ENCODE measurements around the gene IFNLR1.
A peak's percentile ranks its signal among the peaks of the same experiment; 100 is the strongest.

Gene IFNLR1

DNA sequence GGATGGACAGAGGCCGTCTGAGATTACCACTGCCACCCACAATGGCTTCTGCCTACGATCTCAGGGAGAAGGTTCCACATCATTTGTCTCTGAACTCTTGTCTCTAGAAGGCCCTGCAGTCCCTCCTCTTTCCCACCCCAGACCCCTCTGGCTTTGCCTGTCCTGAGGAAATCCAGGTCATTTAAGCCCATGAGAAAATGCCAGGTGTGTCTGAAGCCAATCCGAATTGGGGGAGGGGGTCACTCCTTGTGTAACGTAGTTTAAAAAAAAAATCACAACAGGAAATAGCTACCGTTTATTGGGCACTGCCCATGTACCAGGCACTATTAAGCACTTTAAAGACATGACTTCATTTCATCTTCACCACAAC lies 67.6 kb downstream of the IFNLR1 start:
- TF ChIP-seq, protein P1, sequence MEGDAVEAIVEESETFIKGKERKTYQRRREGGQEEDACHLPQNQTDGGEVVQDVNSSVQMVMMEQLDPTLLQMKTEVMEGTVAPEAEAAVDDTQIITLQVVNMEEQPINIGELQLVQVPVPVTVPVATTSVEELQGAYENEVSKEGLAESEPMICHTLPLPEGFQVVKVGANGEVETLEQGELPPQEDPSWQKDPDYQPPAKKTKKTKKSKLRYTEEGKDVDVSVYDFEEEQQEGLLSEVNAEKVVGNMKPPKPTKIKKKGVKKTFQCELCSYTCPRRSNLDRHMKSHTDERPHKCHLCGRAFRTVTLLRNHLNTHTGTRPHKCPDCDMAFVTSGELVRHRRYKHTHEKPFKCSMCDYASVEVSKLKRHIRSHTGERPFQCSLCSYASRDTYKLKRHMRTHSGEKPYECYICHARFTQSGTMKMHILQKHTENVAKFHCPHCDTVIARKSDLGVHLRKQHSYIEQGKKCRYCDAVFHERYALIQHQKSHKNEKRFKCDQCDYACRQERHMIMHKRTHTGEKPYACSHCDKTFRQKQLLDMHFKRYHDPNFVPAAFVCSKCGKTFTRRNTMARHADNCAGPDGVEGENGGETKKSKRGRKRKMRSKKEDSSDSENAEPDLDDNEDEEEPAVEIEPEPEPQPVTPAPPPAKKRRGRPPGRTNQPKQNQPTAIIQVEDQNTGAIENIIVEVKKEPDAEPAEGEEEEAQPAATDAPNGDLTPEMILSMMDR (IDR thresholded peaks at IDR 0.05) = no peak
- peak overlapping the region in 1 of 2 donors; percentile 13 for H3K27ac ChIP-seq

DNA sequence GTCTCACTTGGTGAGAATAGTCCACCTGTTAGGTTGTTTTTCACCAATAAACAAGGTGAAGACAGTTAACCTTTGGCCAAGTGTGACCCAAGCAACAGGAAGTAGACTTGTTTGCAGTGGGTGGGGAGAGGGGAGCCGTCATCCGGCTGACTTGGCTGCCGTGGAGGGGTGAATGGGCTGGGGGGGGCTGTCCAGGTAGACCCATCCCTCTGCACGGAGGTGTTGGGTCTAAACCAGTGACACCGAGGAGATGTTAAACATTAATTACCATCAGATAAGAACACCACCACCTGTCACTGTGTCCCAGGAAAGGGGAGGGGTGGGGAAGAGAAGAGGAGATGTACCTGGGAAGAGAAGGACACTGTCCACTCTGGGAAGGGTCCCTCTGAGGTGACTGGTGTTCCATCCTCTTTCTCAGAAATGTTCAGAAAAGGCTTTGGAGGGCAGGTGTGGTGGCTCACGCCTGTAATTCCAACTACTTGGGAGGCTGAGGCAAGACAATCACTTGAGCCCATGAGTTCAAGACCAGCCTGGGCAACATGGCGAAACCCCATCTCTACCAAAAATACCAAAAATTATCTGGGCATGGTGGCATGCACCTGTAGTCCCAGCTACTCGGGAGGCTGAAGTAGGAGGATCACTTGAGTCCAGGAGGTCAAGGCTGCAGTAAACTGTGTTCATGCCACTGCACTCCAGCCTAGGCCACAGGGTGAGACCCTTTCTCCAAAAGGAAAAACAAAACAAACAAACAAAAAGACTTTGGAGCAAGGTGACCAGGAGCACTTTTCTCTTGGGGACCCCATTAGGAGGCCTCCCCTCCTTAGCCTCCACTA lies 68.5 kb downstream of the IFNLR1 start:
- H3K27ac ChIP-seq = peak overlapping the region in 1 of 2 donors; percentile 22
- DNase-seq (ENCODE audit: low spot score) = no peak

More for the DNA sequence above, 67.6 kb downstream of the IFNLR1 start:
- DNase-seq (ENCODE audit: low spot score) = no peak
- H3K4me3 ChIP-seq = no peak overlapping the region

DNA sequence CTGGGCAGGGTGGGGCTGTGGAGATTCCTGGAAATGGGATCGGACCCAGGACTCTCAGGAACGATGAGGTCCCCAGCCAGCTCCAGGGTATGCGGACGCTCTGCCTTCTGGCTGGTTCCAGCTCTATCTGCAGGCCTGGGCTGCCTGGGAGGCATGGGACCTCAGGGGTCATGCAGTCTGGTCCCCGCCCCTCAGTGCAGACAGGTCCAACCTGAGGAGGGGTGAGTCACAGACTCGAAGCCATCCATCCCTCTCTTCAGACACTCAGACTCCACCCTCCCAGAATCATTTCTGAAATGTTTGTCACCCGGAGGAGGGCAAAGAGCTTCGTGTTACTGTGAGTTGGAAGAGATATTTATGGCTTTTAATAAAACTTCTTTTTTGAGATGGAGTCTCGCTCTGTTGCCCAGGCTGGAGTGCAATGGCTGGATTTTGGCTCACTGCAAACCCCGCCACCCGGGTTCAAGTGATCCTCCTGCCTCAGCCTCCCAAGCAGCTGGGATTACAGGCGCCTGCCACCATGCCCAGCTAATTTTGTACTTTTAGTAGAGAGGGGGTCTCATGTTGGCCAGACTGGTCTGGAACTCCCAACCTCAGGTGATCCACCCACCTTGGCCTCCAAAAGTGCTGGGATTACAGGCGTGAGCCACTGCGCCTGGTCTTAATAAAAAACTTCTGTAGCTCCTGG lies 69.2 kb downstream of the IFNLR1 start:
- no peak overlapping the region for H3K4me3 ChIP-seq
- H3K27ac ChIP-seq = peak overlapping the region in 1 of 2 donors; percentile 22
- no peak for DNase-seq (ENCODE audit: low spot score)
- TF ChIP-seq, protein P1 (IDR thresholded peaks at IDR 0.05) = no peak

More for the DNA sequence above, 68.5 kb downstream of the IFNLR1 start:
- TF ChIP-seq, protein P1 (IDR thresholded peaks at IDR 0.05) = no peak
- no peak overlapping the region for H3K4me3 ChIP-seq

DNA sequence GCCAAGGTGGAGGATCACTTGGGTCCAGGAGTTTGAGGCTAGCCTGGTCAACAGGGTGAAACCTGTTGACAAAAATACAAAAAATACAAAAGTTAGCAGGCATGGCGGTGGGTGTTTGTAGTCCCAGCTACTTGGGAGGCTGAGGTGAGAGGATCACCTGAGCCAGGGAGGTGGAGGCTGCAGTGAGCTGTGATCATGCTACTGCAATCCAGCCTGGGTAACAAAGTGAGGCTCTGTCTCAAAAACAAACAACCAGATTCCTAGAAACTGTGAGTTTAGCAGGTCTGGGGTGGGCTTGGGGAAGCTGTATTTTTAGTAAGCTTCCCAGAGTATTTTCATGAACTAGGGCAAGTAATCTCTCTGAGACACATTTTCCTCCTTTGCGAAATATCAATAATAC lies 70.0 kb downstream of the IFNLR1 start:
- DNase-seq (ENCODE audit: low spot score) = no peak

DNA sequence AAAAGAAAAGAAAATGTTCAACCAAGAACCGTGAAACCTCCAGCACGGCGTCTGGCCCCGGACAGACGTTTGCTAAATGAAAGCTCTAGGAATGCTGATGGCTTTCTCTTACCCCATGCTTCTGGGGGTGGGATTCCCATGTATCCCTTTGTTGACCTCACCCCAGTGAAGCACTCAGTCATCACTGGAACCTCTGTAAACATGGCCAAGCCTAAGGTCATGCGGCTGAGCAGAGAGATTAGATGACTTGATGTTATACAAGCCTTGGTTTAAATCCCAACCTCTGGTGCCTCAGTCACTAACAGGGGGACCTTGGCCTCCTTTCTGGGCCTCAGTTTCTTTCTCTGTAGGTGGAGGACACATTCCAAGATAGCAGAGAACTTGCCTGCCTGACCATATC lies 72.3 kb downstream of the IFNLR1 start:
- Histone ChIP-seq H3K27ac (no peak overlapping the region), H3K4me3 (no peak overlapping the region)
- DNase-seq (ENCODE audit: low spot score) = no peak
- TF ChIP-seq, protein P1 (IDR thresholded peaks at IDR 0.05) = no peak

More for the DNA sequence above, 70.0 kb downstream of the IFNLR1 start:
- H3K4me3 ChIP-seq = no peak overlapping the region
- TF ChIP-seq, protein P1 (IDR thresholded peaks at IDR 0.05) = no peak
- no peak overlapping the region for H3K27ac ChIP-seq

DNA sequence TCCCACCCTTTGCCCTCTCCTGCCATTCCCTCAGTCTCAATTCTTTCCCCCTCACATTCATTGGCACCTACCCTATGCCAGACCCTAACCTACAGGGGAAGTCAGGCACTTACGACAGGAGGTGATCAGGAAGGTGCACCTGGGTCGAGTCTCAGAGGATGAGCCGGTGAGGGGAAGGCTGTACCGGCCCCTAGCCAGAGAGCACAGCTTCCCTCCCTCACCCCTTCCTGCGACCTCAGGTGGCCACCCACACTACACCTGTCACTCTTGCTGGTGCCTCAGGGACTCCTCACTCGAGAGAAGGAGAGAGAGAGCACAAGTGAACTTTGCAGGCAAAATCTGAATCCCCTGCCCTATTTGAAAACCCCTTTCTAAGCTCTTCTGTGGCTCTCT lies 73.5 kb downstream of the IFNLR1 start:
- Histone ChIP-seq H3K4me3 (no peak overlapping the region), H3K27ac (no peak overlapping the region)
- TF ChIP-seq, protein P1 (IDR thresholded peaks at IDR 0.05) = no peak
- DNase-seq (ENCODE audit: low spot score) = no peak

Data from coronary artery (tissue), 2 donors.